GM15510 (cell line): ENCODE data around the gene KCNK15.

Source experiments
- POLR2A ChIP-seq: IDR thresholded peaks from 3 replicates; pipeline ENCODE4 v1.6.1; 2011; ENCODE audit warnings: borderline replicate concordance; ENCODE audit not compliant: insufficient read length; ENCODE audit errors: extremely low read depth

KCNK15 gene

GRCh38 chr20:44756956-44757355 is 11.3 kb downstream of the KCNK15 start:
- TF ChIP-seq POLR2A, result no peak

DNA sequence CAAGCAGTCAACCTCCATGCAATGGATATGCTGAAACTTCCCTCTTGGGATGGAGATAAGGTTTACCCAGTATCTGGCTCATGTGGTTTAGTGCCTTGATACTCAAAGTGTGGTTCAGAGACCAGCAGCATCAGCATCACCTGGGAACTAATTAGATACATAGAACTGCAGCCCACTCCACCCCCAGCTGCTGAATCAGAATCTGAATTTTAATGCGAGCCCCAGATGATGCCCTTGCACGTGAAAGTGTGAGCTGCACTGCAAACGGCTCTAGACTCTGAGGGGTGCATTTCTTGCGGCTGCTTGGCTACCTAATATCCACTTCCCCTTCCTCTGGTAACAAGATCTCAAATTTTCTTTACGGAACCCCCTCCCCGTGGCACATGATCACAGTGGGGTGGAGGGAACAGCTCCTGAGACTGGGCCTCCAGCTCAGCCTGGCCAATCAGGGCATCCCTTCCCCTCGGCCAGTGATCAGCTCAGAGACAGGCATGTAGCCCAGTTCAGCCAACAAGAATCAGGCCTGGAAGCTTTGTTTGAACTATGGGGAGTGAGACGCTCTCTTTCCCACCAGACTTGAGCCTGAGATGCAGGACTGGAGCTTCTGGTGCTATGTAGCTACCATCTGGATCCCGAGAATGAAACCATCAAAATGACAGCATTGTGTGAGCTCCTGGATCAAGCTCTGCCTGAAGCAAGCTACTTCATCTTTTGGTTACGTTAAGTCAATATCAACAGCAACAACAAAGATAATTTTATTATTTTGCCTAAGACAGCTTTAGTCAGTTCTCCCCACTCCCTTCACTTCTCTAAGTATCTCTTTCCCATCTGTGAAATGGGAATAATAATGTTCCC is 12.8 kb downstream of the KCNK15 start:
- no peak for TF ChIP-seq POLR2A

- TF ChIP-seq POLR2A, result no peak
Measured at GRCh38 chr20:44759595-44759994, 13.9 kb downstream of the KCNK15 start.

DNA sequence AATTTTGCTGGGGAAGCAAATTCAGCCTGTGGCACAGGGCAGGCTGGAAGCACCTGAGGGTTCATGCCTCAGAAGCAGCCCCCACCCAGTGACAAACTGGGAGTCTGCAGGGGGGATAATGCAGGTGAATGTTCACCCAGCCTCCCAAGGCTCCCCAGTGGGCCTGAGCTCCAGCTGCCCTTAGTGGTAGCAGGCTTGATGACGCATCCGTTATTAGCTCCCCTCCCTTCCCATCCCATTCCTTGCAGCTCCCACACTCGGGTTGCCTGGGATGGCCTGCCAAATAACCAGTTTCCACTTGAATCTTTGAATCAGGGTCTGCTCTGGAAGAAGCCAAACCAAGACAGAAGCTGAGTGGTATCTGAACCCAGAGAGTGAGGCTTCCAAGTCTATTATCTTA is 15.8 kb downstream of the KCNK15 start:
- TF ChIP-seq POLR2A, result no peak

GRCh38 chr20:44762466-44763140 is 16.9 kb downstream of the KCNK15 start:
- no peak for TF ChIP-seq POLR2A

DNA sequence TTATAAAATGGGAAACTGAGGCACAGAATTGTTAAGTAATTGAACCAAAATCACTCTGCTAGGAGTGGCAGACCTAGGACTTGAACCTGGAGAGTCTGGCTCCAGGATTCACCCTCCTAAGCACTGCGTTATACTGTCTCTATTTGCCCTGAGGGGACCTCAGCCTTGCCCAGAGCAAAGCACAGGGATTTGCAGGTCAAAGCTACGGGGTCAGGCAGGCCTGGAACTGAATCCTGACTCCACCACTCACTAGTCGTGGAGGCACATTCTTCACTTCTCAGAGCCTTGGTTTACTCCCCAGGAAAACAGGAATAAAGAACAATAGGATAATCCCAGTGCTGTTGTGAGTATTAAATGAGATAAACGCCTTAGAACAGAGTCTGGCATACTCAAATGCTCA is 19.4 kb downstream of the KCNK15 start:
- no peak for TF ChIP-seq POLR2A

DNA sequence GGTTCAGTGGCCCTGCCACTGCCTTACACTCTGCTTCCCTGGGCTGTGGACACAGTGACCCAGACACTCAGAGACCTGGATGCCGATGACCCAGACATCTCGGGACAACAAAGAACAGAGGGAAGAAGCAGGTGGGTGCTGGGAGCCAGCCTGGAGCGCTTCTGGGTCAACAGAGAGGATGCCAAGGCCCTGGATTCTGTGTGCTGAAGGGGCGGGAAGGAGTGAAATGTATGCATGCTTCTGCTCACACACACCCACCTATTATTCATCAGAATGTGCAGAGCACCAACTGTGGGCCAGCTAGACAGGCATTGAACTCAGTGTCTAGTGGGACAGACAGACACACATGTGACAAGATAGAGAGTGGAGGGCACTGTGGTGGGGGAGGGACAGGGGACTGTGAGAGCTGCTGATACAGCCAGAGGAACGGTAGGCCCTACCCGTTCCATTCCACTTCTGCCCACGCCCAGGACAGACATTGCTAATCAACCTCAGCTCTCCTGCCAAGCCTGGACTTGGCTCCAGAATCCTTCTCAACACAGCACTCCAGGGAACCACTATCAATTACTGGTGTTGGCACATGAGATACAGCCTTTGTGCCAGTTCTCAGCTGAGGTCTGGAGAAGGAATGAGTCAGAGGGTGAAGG is 20.2 kb downstream of the KCNK15 start:
- no peak for TF ChIP-seq POLR2A

DNA sequence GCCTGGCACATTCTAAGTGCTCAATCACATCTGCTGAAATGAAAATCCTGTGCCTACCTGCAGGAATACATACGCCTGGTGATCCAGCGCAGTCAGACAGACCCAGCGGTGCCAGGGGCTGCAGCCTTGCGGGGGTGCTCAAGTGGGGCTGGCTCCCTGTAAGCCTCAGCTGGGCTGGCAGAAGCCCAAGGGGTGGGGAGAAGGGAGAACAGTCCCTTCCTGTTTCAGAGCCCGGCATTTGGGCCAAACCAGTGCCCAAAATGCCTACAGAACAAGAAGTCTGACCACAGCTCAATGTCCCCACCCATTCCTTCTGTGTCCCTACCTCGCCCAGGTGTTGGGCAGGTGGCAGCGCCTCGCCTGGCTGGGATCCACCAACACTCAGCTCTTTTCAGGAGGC is 22.6 kb downstream of the KCNK15 start:
- TF ChIP-seq POLR2A, result no peak

- TF ChIP-seq POLR2A, result no peak
Measured at GRCh38 chr20:44768854-44769480, 23.3 kb downstream of the KCNK15 start.

DNA sequence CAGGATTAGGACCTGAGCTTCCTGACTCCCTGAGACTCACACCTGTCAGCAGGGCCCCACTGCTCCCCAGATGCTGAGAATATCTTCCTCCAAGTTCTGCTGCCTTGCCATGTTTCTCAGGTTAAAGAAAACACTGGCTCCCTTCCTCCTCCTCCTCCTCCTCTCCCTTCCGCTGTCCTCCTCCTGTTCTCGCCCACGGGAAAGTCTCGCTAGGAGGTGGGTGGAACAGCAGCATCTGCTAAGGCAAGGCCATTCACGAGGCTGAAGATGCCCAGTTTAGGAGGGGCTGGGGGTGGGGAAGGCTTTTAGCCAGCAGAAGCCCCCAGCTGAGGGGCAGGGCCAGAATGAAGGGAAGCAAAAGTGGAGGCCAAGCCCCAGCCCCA is 23.8 kb downstream of the KCNK15 start:
- TF ChIP-seq POLR2A, result no peak

GRCh38 chr20:44770484-44771171 is 25.0 kb downstream of the KCNK15 start:
- TF ChIP-seq POLR2A, result no peak

- no peak for TF ChIP-seq POLR2A
Measured at GRCh38 chr20:44771172-44771535, 25.5 kb downstream of the KCNK15 start.

- TF ChIP-seq POLR2A, result no peak
Measured at GRCh38 chr20:44772636-44773035, 27.0 kb downstream of the KCNK15 start.

DNA sequence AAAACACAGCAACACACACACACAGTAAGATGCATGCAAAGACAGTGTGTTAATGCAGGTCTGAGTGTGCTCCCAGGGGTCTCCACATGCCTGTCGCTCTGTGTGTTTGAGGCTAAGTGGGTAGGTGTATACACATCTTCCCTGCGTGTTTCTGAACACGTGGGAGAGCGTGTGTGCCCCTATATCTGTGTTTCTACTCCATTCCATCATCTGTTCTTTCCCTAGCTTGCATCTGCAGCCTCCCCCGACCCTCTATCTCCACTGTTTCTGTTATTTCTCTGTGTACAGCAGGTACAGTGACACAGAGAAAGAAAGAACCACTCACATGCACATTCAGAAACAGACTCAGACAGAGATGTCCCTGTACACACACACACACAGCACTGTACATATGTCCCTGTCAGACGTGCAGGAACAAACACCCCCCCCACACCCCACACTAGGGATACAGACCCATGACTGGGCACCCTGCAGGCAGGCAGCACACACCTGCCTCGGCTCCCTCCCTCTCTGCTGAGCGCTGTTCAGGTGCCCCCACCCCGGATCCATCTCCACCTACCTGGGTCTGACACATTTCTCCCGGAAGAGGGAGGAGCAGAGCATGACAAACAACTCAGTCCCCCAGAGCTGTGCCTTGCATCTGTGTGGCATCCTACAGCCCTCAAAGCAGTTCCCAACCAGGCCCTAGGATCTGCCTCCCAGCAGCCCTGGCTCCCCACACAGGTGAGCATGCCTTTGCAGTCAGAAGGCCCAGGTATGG is 27.6 kb downstream of the KCNK15 start:
- TF ChIP-seq POLR2A, result no peak
